Colonic mucosa (tissue), 4 donors: Measurements from ENCODE around the gene MYH7. TPM values are rescaled to one million over a fixed set of nuclear protein-coding genes. Genes with fewer than 3 reads are reported as not detected.

ENCODE experiments used
- DNase-seq: peaks from one replicate; pipeline ENCODE4 v3.0.0-alpha.2; 2020
- H3K27ac ChIP-seq: fragments of 200-600 bp; one replicate; pipeline ENCODE4 v1.8.0; 2021
- H3K27me3 ChIP-seq: fragments of 200-600 bp; one replicate; pipeline ENCODE4 v1.8.0; 2021
- H3K36me3 ChIP-seq: fragments of 200-600 bp; one replicate; pipeline ENCODE4 v1.8.0; 2021
- H3K4me1 ChIP-seq: fragments of 200-600 bp; one replicate; pipeline ENCODE4 v1.8.0; 2021; ENCODE audit warnings: mild to moderate bottlenecking
- H3K4me3 ChIP-seq: fragments of 200-600 bp; one replicate; pipeline ENCODE4 v1.8.0; 2021
- H3K9ac ChIP-seq, 2 donors: one replicate each; pipeline ENCODE4 v1.7.0; 2013; ENCODE audit warnings: control low read depth in 2 of 2, low read depth in 2 of 2, low read length in 2 of 2
- H3K9me3 ChIP-seq: fragments of 200-600 bp; one replicate; pipeline ENCODE4 v1.8.0; 2021
- CTCF ChIP-seq: fragments of 200-600 bp; IDR thresholded peaks from one replicate; pipeline ENCODE4 v1.8.0; 2022; ENCODE audit warnings: antibody characterized with exemption, mild to moderate bottlenecking
- intact Hi-C: fragments of 100-400 bp; cut with DNase I; formaldehyde crosslinking; loops from one replicate; pipeline ENCODE4 v1.14.1; 2022
- total RNA-seq, 2 donors: library from RNA; stranded (reverse); fragmentation: NEBNext Ultra II Directional in 1 of 2; extraction: Animal tissue kit (Norgen Biotek cat#: 25700) in 1 of 2; gene quantifications; one replicate each; pipeline ENCODE4 v1.2.1, GENCODE V29; 2021
- donor health status: healthy.
- donor health status: DM: no; HTN: no; CAD: no.
- donor health status: DM: no; HTN: no; CAD: no.

MYH7 gene
- total RNA-seq, 2 donors from 2014 or later = 1.2 TPM; not detected in 1

GRCh38 chr14:23441076-23441475 lies 5.6 kb upstream of the MYH7 start:
- Histone ChIP-seq H3K36me3 (no peaks in the 10 kb centered on the region), H3K27me3 (no peaks in the 10 kb centered on the region), H3K9ac (no peak overlapping the region), H3K4me1 (no peaks in the 10 kb centered on the region), H3K4me3 (no peak overlapping the region), H3K9me3 (no peaks in the 10 kb centered on the region), H3K27ac (no peak overlapping the region)
- DNase-seq = no peak
- intact Hi-C loops = loop anchor here (10.0 kb wide), 1 partner anchor 116 kb away; the partner anchor contains the start of gene PABPN1
- TF ChIP-seq CTCF = no peak

- H3K27ac ChIP-seq = no peak overlapping the region
- no peaks in the 10 kb centered on the region for H3K9me3 ChIP-seq
- H3K4me1 ChIP-seq = no peaks in the 10 kb centered on the region
- intact Hi-C loops = no loop called here
- H3K36me3 ChIP-seq = no peaks in the 10 kb centered on the region
- no peak for DNase-seq
- H3K27me3 ChIP-seq = no peaks in the 10 kb centered on the region
- no peak for TF ChIP-seq CTCF
- no peak overlapping the region for H3K4me3 ChIP-seq
- no peak overlapping the region for H3K9ac ChIP-seq
Measured at GRCh38 chr14:23439107-23439835, 3.8 kb upstream of the MYH7 start.

GRCh38 chr14:23438101-23438971 lies 2.9 kb upstream of the MYH7 start:
- Histone ChIP-seq H3K9ac (no peak overlapping the region), H3K9me3 (no peaks in the 10 kb centered on the region), H3K4me3 (no peak overlapping the region), H3K4me1 (no peaks in the 10 kb centered on the region), H3K27me3 (no peaks in the 10 kb centered on the region), H3K27ac (no peak overlapping the region), H3K36me3 (no peaks in the 10 kb centered on the region)
- intact Hi-C loops = no loop called here
- no peak for DNase-seq
- TF ChIP-seq CTCF = no peak

GRCh38 chr14:23437133-23438100 lies 2.0 kb upstream of the MYH7 start:
- H3K4me1 ChIP-seq = no peaks in the 10 kb centered on the region
- intact Hi-C loops = no loop called here
- H3K36me3 ChIP-seq = no peaks in the 10 kb centered on the region
- no peaks in the 10 kb centered on the region for H3K9me3 ChIP-seq
- no peak overlapping the region for H3K4me3 ChIP-seq
- no peak overlapping the region for H3K27ac ChIP-seq
- H3K9ac ChIP-seq = no peak overlapping the region
- H3K27me3 ChIP-seq = no peaks in the 10 kb centered on the region
- TF ChIP-seq CTCF = no peak
- no peak for DNase-seq
